HUES6 (cell line): ENCODE data around the gene MAP3K15.
"Not testable (repeated sequence)": the region's sequence is repeated elsewhere in the genome, so short reads cannot be mapped to it uniquely, and the experiment has no call there.

Experiments
- H3K27ac ChIP-seq: 2 replicates; pipeline ENCODE4 v1.7.0; 2013; ENCODE audit warnings: low read depth, mild to moderate bottlenecking, low read length, inconsistent platforms
- H3K27me3 ChIP-seq: 2 replicates; pipeline ENCODE4 v1.6.1; 2013; ENCODE audit warnings: low read length; ENCODE audit not compliant: control insufficient read depth, insufficient read depth
- H3K36me3 ChIP-seq: 2 replicates; pipeline ENCODE4 v1.6.1; 2013; ENCODE audit warnings: low read length; ENCODE audit not compliant: control insufficient read depth, insufficient read depth
- H3K4me1 ChIP-seq: 2 replicates; pipeline ENCODE4 v1.6.1; 2013; ENCODE audit warnings: low read length; ENCODE audit not compliant: control insufficient read depth, insufficient read depth
- H3K4me3 ChIP-seq: 2 replicates; pipeline ENCODE4 v1.5.1; 2013; ENCODE audit warnings: low read depth, low read length
- H3K9ac ChIP-seq: one replicate; pipeline ENCODE4 v1.6.1; 2013; ENCODE audit warnings: mild to moderate bottlenecking, low read length
- H3K9me3 ChIP-seq: 2 replicates; pipeline ENCODE4 v1.6.1; 2013; ENCODE audit warnings: low read depth, low read length; ENCODE audit not compliant: control insufficient read depth, insufficient read depth

MAP3K15 gene

DNA sequence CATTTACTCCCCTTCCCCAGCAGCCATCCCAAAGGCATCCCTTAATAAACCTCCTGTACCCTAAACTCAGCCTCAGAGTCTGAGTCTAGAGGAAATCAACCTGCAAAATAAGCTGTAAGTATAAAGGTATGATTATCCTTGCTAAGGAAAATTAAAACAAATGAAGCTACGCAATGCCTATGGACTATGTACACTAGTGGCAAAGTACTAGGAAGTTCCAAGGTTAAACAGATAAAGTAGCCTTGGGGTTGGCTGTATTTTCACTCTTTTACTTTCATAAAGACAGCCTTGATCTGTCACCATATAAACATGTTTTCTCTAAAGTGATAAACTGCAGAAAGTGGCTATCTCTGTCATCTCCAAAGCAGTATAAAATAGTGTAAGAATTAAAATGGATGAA, 35.9 kb downstream of the MAP3K15 start:
- no peak overlapping the region for H3K27ac ChIP-seq
- no peak overlapping the region for H3K4me3 ChIP-seq
- no peaks in the 10 kb centered on the region for H3K9me3 ChIP-seq
- no peaks in the 10 kb centered on the region for H3K36me3 ChIP-seq
- no peaks in the 10 kb centered on the region for H3K4me1 ChIP-seq
- H3K9ac ChIP-seq, result no peak overlapping the region
- H3K27me3 ChIP-seq, result no peaks in the 10 kb centered on the region

DNA sequence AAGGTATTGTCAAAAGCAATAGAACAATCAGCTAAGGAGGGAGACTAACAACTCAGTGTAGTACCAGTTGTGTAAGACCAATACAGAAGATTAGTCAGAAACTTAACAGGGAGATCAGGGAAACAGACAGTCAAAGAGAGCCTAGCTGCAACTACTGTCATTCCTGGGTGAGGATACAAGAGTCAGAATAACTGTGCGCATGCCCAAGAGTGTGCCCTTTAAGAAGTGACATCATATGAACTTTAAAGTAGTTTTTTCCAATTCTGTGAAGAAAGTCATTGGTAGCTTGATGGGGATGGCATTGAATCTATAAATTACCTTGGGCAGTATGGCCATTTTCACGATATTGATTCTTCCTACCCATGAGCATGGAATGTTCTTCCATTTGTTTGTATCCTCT, 46.9 kb downstream of the MAP3K15 start:
- H3K36me3 ChIP-seq, H3K27me3 ChIP-seq, H3K27ac ChIP-seq, H3K9me3 ChIP-seq, H3K4me1 ChIP-seq, H3K4me3 ChIP-seq, H3K9ac ChIP-seq: not testable (repeated sequence)

DNA sequence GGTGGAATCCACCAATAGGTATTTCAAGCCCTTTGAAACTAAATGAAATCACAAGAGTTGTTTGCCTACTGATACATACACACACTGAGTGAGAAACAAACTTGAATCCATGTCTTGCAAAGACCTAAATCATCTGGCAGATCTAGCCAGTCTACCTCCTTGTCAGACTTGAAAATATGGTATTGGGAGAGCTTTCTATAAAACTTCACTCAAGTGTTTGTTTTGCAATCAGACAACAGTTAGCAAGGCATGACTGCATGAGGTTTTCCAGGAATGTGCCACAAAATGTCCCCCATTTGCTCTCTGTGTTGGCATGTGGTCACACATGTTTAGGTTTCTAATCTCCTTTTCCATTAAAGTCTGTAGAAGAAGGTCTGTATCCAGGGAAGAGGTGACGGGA, 52.4 kb downstream of the MAP3K15 start:
- H3K36me3 ChIP-seq, result no peaks in the 10 kb centered on the region
- 0 out of 2 replicates have a peak, but pooled peaks cover 1% of the 10 kb centered on the region for H3K9me3 ChIP-seq
- H3K9ac ChIP-seq, result no peak overlapping the region
- no peaks in the 10 kb centered on the region for H3K27me3 ChIP-seq
- H3K4me3 ChIP-seq, result no peak overlapping the region
- H3K4me1 ChIP-seq, result no peaks in the 10 kb centered on the region
- H3K27ac ChIP-seq, result no peak overlapping the region

DNA sequence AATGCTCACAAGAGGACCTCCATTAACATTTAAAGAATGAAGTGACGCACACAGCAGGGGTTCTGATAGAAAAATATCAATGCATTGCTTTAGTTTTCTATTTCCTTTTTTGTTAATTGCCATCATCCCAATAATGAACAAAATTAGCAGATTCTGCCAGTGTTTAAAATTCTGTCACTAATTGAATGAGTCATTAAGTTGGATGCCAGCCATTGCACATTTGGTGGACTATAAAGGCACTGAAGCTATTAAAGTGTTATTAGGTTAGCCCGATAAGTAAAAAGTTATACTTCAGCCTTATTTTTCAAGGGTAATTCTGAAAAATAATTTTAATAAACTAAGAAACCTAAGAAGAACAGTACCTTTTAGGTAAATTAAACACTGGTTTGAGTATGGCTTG, 53.1 kb downstream of the MAP3K15 start:
- H3K9ac ChIP-seq, result no peak overlapping the region
- no peaks in the 10 kb centered on the region for H3K36me3 ChIP-seq
- no peak overlapping the region for H3K4me3 ChIP-seq
- H3K9me3 ChIP-seq, result no peaks in the 10 kb centered on the region
- H3K27me3 ChIP-seq, result no peaks in the 10 kb centered on the region
- no peaks in the 10 kb centered on the region for H3K4me1 ChIP-seq
- H3K27ac ChIP-seq, result no peak overlapping the region

DNA sequence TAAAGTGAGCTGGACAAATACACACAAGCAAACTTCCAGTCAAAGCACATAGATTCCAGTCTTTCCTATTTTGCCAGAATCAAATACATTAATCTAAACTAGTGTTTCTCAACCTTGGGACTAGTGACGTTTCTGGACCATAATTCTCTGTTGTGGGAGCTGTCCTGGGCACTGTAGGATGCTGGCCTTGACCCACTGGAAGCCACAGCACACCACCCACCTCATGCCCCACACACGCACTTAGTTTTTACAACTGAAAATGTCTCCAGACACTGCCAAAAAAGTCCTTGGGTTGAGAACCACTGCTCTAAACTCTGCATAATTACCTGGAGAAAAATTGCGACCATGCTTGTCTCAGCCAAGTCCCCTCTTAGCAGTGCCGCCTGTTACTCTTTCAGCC, 57.6 kb downstream of the MAP3K15 start:
- no peaks in the 10 kb centered on the region for H3K4me1 ChIP-seq
- no peaks in the 10 kb centered on the region for H3K36me3 ChIP-seq
- H3K9me3 ChIP-seq, result no peaks in the 10 kb centered on the region
- no peak overlapping the region for H3K27ac ChIP-seq
- H3K4me3 ChIP-seq, result no peak overlapping the region
- H3K27me3 ChIP-seq, result no peaks in the 10 kb centered on the region; the same call in 1 of the 2 replicates
- no peak overlapping the region for H3K9ac ChIP-seq

DNA sequence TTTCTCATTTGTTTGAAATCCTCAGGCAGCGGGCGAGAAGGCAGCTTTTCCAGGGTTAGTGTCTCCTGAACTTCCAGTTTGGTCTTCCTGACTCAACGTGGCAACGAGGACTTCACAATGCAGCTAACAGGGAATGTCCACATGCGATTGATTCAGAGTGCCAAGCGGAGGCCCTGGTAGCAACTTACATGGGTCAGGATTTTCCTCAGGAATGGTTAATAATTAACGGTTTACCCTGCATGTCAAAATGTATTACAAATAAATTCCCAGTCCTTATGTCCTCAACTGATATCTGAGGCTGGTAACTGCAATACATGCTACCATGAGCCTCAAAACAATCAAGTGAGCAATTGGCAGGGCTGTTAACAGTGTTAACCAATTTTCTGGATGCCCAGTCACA, 67.2 kb downstream of the MAP3K15 start:
- no peak overlapping the region for H3K27ac ChIP-seq
- H3K4me3 ChIP-seq, result no peak overlapping the region
- H3K36me3 ChIP-seq, result no peaks in the 10 kb centered on the region
- H3K9ac ChIP-seq, result no peak overlapping the region
- peaks cover 7% of the 10 kb centered on the region; the same call in 1 of the 2 replicates for H3K4me1 ChIP-seq
- H3K27me3 ChIP-seq, result no peaks in the 10 kb centered on the region
- H3K9me3 ChIP-seq, result no peaks in the 10 kb centered on the region

DNA sequence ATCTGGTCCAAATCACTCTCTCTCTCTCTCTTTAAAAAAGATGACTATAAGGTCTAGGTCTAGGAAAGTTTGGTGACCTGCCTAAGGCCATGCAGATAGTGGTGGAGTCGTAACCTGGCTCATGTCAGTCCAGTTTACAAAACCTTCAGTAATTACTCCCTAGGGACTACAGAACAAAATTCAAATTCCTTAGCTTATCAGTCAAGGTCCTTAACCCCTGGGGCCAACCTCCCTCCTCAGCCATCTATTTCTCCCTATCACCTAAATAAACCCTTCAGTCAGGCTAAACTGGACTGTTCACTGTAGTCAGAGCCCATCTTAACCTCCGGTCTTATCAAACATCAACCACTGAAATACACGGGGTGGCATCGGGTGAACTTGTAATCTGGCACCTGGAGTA, 68.9 kb downstream of the MAP3K15 start:
- no peaks in the 10 kb centered on the region for H3K27me3 ChIP-seq
- no peaks in the 10 kb centered on the region for H3K9me3 ChIP-seq
- H3K27ac ChIP-seq, result no peak overlapping the region
- peaks cover 7% of the 10 kb centered on the region; the same call in 1 of the 2 replicates for H3K4me1 ChIP-seq
- H3K9ac ChIP-seq, result no peak overlapping the region
- no peak overlapping the region for H3K4me3 ChIP-seq
- H3K36me3 ChIP-seq, result no peaks in the 10 kb centered on the region

DNA sequence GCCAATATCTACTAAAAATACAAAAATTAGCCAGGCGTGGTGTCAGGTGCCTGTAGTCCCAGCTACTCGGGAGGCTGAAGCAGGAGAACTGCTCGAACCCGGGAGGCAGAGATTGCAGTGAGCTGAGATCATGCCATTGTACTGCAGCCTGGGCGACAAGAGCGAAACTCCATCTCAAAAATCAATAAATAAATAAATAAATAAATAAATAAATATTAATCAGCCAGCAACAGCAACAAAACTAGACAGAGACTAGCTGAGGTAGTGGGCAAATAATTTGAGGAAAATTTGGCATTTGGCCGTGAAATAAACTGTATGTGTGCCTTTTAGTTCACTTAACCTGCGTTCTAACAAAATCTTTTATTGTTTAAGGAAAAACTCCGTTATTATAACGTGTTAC, 69.5 kb downstream of the MAP3K15 start:
- H3K4me1 ChIP-seq, H3K36me3 ChIP-seq, H3K9me3 ChIP-seq, H3K27me3 ChIP-seq, H3K27ac ChIP-seq, H3K9ac ChIP-seq, H3K4me3 ChIP-seq: not testable (repeated sequence)

DNA sequence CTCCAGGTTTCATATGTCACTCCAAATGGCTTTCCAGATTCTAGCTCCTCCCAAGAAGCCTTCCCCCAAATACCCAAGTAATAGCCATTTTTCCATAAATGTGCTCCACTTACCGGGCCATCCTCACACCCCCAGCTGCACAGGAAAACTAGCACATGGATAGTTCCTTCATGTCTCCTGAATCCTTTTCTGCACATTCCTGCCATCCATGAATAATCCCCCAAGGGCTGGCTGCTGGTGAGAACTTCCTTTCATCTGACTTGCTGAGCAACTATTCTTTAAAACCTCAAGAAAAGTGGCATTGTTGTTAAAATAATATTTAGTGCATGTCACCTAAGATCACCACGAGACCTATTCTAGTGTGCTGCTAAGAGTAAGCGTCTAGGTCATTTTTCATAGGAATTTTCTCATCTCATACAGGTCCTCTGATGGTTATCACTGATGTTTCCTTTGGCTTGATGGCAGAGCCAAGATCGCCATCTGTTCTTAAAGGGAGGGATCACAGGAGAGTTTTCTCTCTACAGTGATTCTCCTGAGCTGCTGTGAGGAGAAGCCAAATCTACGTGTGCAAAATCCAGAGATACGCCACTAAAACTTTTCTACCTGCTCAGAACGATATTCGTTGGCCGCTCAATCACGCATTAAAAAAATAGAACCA, 71.3 kb downstream of the MAP3K15 start:
- H3K4me3 ChIP-seq, result no peak overlapping the region

DNA sequence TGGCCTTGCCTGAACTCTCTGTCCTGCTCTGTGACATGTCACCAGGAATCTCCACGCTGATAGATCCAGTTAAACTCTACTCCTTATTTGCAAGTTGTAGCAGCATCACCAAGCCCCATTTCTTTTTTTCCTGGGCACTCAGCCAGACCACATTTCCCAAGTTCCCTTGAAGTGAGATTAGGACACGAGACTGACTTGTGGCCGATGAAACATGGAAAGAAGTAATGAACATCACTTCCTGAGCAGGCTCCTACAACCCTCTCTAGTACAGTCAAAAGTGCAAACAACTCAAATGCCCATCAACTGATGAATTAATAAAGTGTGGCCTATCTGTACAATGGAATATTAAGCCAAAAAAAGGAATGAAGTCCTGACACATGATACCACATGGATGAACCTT, 74.6 kb downstream of the MAP3K15 start:
- no peaks in the 10 kb centered on the region for H3K36me3 ChIP-seq
- no peak overlapping the region for H3K4me3 ChIP-seq
- H3K27ac ChIP-seq, result no peak overlapping the region
- no peaks in the 10 kb centered on the region; the same call in 1 of the 2 replicates for H3K9me3 ChIP-seq
- no peaks in the 10 kb centered on the region for H3K27me3 ChIP-seq
- peaks cover 7% of the 10 kb centered on the region; the same call in 1 of the 2 replicates for H3K4me1 ChIP-seq
- H3K9ac ChIP-seq, result no peak overlapping the region

More for the DNA sequence above, 71.3 kb downstream of the MAP3K15 start:
- Histone ChIP-seq H3K27ac (no peak overlapping the region), H3K27me3 (no peaks in the 10 kb centered on the region), H3K9me3 (no peaks in the 10 kb centered on the region; the same call in 1 of the 2 replicates), H3K36me3 (no peaks in the 10 kb centered on the region), H3K9ac (no peak overlapping the region), H3K4me1 (peaks cover 7% of the 10 kb centered on the region; the same call in 1 of the 2 replicates)

DNA sequence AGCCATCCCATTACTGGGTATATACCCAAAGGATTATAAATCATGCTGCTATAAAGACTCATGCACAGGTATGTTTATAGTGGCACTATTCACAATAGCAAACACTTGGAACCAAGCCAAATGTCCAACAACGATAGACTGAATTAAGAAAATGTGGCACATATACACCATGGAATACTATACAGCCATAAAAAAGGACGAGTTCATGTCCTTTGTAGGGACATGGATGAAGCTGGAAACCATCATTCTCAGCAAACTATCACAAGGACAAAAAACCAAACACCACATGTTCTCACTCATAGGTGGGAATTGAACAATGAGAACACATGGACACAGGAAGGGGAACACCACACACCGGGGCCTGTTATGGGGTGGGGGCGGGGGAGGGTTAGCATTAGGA, 92.6 kb downstream of the MAP3K15 start:
- H3K4me3 ChIP-seq, H3K36me3 ChIP-seq, H3K9ac ChIP-seq, H3K9me3 ChIP-seq, H3K27me3 ChIP-seq, H3K4me1 ChIP-seq, H3K27ac ChIP-seq: not testable (repeated sequence)
